ENCODE measurements around the gene PRKCSH. TPM values are rescaled to one million over a fixed set of nuclear protein-coding genes. Genes with fewer than 3 reads are reported as not detected.
A peak's percentile ranks its signal among the peaks of the same experiment; 100 is the strongest.

The PRKCSH gene
- polyA plus RNA-seq, 3 donors: 24.9 to 172 (median 28.4) TPM

DNA sequence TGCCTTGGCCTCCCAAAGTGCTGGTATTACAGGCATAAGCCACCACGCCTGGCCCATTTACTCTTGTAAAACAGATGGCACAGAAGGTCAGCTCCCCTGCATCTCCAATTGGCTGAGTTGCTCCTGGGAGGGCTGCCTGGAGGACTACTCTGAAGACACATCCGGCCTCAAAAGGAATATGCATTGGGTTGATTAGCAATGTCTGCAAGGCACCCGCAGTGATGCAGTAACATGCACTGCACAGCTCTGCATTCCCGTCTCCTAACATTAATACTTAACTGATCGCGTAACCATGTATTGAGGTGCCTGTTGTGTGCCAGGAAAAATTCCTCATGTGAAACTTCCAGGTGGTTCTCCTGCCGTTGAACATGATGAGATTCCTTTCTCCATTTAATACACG is 40.4 kb downstream of the PRKCSH start:
- Histone ChIP-seq H3K27me3 (ENCODE audit: control insufficient read depth in 2 of 2, insufficient read depth in 2 of 2, low read length in 2 of 2) (peaks cover 12 to 36% of the 10 kb centered on the region in 2 donors), H3K9me3 (replicated peaks in 1 of 2; ENCODE audit: control insufficient read depth in 1 of 2, insufficient read depth in 1 of 2, low read length in 2 of 2) (peaks cover 0 to 9% of the 10 kb centered on the region in 2 donors), H3K4me1 (ENCODE audit: control insufficient read depth in 1 of 2, insufficient read depth in 2 of 2, low read length in 2 of 2) (peaks cover 16 to 26% of the 10 kb centered on the region in 2 donors), H3K4me2 (replicated peaks; ENCODE audit: extremely low read depth, low read length, poor library complexity, severe bottlenecking) (no peak overlapping the region), H2AFZ (ENCODE audit: insufficient read depth, low read depth, low read length, poor library complexity, severe bottlenecking) (no peak overlapping the region), H3K27ac (ENCODE audit: low read depth in 1 of 2, low read length in 2 of 2) (no peak overlapping the region), H3K4me3 (replicated peaks in 1 of 3; ENCODE audit: low read depth in 2 of 3, low read length in 3 of 3) (no peak overlapping the region), H3K9ac (ENCODE audit: insufficient read depth, low read length, poor library complexity, severe bottlenecking) (no peak overlapping the region), H4K20me1 (ENCODE audit: insufficient read depth, low read length) (no peaks in the 10 kb centered on the region), H3K36me3 (replicated peaks in 1 of 2; ENCODE audit: control insufficient read depth in 1 of 2, insufficient read depth in 2 of 2, low read length in 2 of 2) (no peaks in the 10 kb centered on the region), H3K79me2 (ENCODE audit: insufficient read depth, low read length) (no peaks in the 10 kb centered on the region)
- Mint-ChIP-seq H3K27ac (no peak overlapping the region), H3K4me3 (no peak overlapping the region), H3K4me1 (peaks cover 12% of the 10 kb centered on the region), H3K27me3 (ENCODE audit: low read depth in 3 of 3) (peaks cover 33 to 65% (median 39%) of the 10 kb centered on the region in 3 donors), H3K36me3 (peaks cover 0 to 3% of the 10 kb centered on the region in 2 donors), H3K9me3 (peaks cover 0 to 7% (median 4%) of the 10 kb centered on the region in 7 donors)
- TF ChIP-seq, protein P1, sequence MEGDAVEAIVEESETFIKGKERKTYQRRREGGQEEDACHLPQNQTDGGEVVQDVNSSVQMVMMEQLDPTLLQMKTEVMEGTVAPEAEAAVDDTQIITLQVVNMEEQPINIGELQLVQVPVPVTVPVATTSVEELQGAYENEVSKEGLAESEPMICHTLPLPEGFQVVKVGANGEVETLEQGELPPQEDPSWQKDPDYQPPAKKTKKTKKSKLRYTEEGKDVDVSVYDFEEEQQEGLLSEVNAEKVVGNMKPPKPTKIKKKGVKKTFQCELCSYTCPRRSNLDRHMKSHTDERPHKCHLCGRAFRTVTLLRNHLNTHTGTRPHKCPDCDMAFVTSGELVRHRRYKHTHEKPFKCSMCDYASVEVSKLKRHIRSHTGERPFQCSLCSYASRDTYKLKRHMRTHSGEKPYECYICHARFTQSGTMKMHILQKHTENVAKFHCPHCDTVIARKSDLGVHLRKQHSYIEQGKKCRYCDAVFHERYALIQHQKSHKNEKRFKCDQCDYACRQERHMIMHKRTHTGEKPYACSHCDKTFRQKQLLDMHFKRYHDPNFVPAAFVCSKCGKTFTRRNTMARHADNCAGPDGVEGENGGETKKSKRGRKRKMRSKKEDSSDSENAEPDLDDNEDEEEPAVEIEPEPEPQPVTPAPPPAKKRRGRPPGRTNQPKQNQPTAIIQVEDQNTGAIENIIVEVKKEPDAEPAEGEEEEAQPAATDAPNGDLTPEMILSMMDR (IDR thresholded peaks at IDR 0.05): no peak
- 80% methylated on average over 2 of the region's 8 CpGs for WGBS (ENCODE audit: insufficient coverage)
- DNase-seq: no peak
- intact Hi-C loops (cut with micrococcal nuclease): no loop called here

DNA sequence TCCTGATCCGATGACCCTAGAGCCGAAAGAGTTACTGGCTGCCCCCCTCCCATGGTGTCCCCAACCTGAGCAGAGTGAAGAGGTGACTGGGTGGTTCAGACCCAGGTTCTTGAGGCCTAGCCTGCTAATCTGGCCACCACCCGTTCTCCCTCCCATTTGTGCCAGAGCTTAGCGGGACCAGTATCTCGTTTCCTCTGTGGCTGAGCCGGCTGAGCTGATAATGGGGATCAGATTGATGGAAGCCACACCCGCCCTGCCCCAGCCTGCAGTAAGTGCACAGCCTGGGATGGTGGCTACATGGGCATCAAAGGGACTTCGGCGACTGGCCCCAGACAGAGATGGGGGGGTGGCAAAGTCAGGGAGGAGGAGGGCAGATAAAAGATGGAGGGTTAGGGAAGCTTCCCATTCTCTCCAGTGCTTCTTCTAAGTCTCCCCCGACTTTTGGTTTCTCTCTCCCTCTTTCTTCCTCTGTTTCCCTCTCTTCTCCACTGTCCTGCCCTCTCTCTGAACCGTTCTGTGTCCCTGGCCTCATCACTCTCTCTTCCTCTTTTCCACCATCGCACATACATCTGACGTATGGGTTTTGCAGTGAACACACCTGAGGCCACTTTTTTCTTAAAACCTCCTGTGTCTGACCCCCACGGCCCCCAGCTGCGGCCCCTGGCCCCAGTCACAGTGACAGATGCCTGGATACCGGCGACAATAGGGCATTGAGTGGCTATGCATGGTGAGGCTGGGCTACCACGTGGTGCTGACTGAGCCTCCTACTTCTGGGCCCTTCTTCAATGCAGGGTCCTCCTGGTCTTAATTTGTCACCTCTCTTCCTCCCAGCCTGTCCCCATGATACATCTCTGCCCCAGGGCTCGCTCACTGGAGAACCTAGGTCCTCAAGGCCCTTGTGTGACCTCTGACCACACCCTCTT is 43.0 kb downstream of the PRKCSH start:
- Histone ChIP-seq H4K20me1 (ENCODE audit: insufficient read depth, low read length) (no peaks in the 10 kb centered on the region), H3K27ac (ENCODE audit: low read depth in 1 of 2, low read length in 2 of 2) (no peak overlapping the region), H3K9ac (ENCODE audit: insufficient read depth, low read length, poor library complexity, severe bottlenecking) (no peak overlapping the region), H3K79me2 (ENCODE audit: insufficient read depth, low read length) (no peaks in the 10 kb centered on the region), H2AFZ (ENCODE audit: insufficient read depth, low read depth, low read length, poor library complexity, severe bottlenecking) (no peak overlapping the region), H3K4me2 (replicated peaks; ENCODE audit: extremely low read depth, low read length, poor library complexity, severe bottlenecking) (peak overlapping the region; percentile 41), H3K4me3 (replicated peaks in 1 of 3; ENCODE audit: low read depth in 2 of 3, low read length in 3 of 3) (no peak overlapping the region), H3K36me3 (replicated peaks in 1 of 2; ENCODE audit: control insufficient read depth in 1 of 2, insufficient read depth in 2 of 2, low read length in 2 of 2) (no peaks in the 10 kb centered on the region), H3K4me1 (ENCODE audit: control insufficient read depth in 1 of 2, insufficient read depth in 2 of 2, low read length in 2 of 2) (peaks cover 35 to 49% of the 10 kb centered on the region in 2 donors), H3K27me3 (ENCODE audit: control insufficient read depth in 2 of 2, insufficient read depth in 2 of 2, low read length in 2 of 2) (peaks cover 23 to 57% of the 10 kb centered on the region in 2 donors), H3K9me3 (replicated peaks in 1 of 2; ENCODE audit: control insufficient read depth in 1 of 2, insufficient read depth in 1 of 2, low read length in 2 of 2) (peaks cover 7 to 21% of the 10 kb centered on the region in 2 donors)
- H3K36me3 Mint-ChIP-seq: peaks cover 5 to 7% of the 10 kb centered on the region in 2 donors
- peaks cover 24% of the 10 kb centered on the region for H3K4me1 Mint-ChIP-seq
- H3K27me3 Mint-ChIP-seq (ENCODE audit: low read depth in 3 of 3): peaks cover 48 to 74% (median 58%) of the 10 kb centered on the region in 3 donors
- peak overlapping the region in 4 of 7 donors; percentile 16 to 84 (median 55) for H3K27ac Mint-ChIP-seq
- 35% methylated on average over 13 of the region's 19 CpGs for WGBS (ENCODE audit: insufficient coverage)
- H3K4me3 Mint-ChIP-seq: peak overlapping the region; percentile 64 to 85
- peak in 2 of 3 donors; percentile 10 to 31 for DNase-seq
- peaks cover 5 to 22% (median 11%) of the 10 kb centered on the region in 7 donors for H3K9me3 Mint-ChIP-seq
- intact Hi-C loops (cut with micrococcal nuclease): no loop called here
- TF ChIP-seq, protein P1 (IDR thresholded peaks at IDR 0.05): no peak
